Measurements from ENCODE around the gene PITRM1. TPM values are rescaled to one million over a fixed set of nuclear protein-coding genes. Genes with fewer than 3 reads are reported as not detected.
A peak's percentile ranks its signal among the peaks of the same experiment; 100 is the strongest.

Gene PITRM1
- total RNA-seq, 1 donor from 2014 or later = 80.4 TPM

- H3K9me3 ChIP-seq (ENCODE audit: insufficient read depth, low read depth, low read length) = no peaks in the 10 kb centered on the region
- H3K27me3 ChIP-seq (ENCODE audit: insufficient read depth, low read length) = no peaks in the 10 kb centered on the region
- no peak overlapping the region for H2AFZ ChIP-seq (ENCODE audit: low read depth, low read length)
- Mint-ChIP-seq H3K27ac (ENCODE audit: unreplicated experiment) (no peak overlapping the region), H3K27me3 (ENCODE audit: low read depth, unreplicated experiment) (no peaks in the 10 kb centered on the region), H3K4me3 (ENCODE audit: unreplicated experiment) (no peak overlapping the region), H3K4me1 (ENCODE audit: low read depth, unreplicated experiment) (peaks cover 34% of the 10 kb centered on the region), H3K36me3 (ENCODE audit: low read depth, unreplicated experiment) (peaks cover 20% of the 10 kb centered on the region), H3K9me3 (ENCODE audit: unreplicated experiment) (no peaks in the 10 kb centered on the region)
- no peak for FAIRE-seq
- no peaks in the 10 kb centered on the region for H4K20me1 ChIP-seq (ENCODE audit: insufficient read depth, low read length)
- TF ChIP-seq CTCF (IDR thresholded peaks at IDR 0.05; ENCODE audit: insufficient read depth, low read depth, low read length) (no peak), EZH2 (IDR thresholded peaks at IDR 0.05; ENCODE audit: insufficient read depth, low read length) (no peak)
- no peak overlapping the region for H3K4me3 ChIP-seq (ENCODE audit: insufficient read depth, low read depth, low read length)
- DNase-seq (ENCODE audit: low read depth) = no peak
- no peak overlapping the region for H3K27ac ChIP-seq (ENCODE audit: low read depth, low read length)
- peaks cover 26% of the 10 kb centered on the region for H3K4me1 ChIP-seq (ENCODE audit: insufficient read depth, low read length)
- no peak overlapping the region for H3K4me2 ChIP-seq (ENCODE audit: low read length)
- H3K9ac ChIP-seq (ENCODE audit: low read length) = no peak overlapping the region
- H3K79me2 ChIP-seq (ENCODE audit: insufficient read depth, low read length) = peaks cover 78% of the 10 kb centered on the region
- peaks cover 41% of the 10 kb centered on the region for H3K36me3 ChIP-seq (ENCODE audit: insufficient read depth, low read length)
Observed at GRCh38 chr10:3100093-3100792, 72.3 kb downstream of the PITRM1 start.

- Histone ChIP-seq H3K27ac (ENCODE audit: low read depth, low read length) (peak overlapping the region; percentile 47), H3K4me3 (ENCODE audit: insufficient read depth, low read depth, low read length) (no peak overlapping the region), H3K36me3 (ENCODE audit: insufficient read depth, low read length) (peaks cover 37% of the 10 kb centered on the region), H4K20me1 (ENCODE audit: insufficient read depth, low read length) (no peaks in the 10 kb centered on the region), H3K79me2 (ENCODE audit: insufficient read depth, low read length) (peaks cover 71% of the 10 kb centered on the region), H3K4me1 (ENCODE audit: insufficient read depth, low read length) (peaks cover 32% of the 10 kb centered on the region), H3K27me3 (ENCODE audit: insufficient read depth, low read length) (no peaks in the 10 kb centered on the region), H3K9me3 (ENCODE audit: insufficient read depth, low read depth, low read length) (no peaks in the 10 kb centered on the region), H2AFZ (ENCODE audit: low read depth, low read length) (no peak overlapping the region), H3K4me2 (ENCODE audit: low read length) (no peak overlapping the region), H3K9ac (ENCODE audit: low read length) (no peak overlapping the region)
- no peaks in the 10 kb centered on the region for H3K27me3 Mint-ChIP-seq (ENCODE audit: low read depth, unreplicated experiment)
- H3K4me3 Mint-ChIP-seq (ENCODE audit: unreplicated experiment) = no peak overlapping the region
- H3K27ac Mint-ChIP-seq (ENCODE audit: unreplicated experiment) = peak overlapping the region; percentile 50
- TF ChIP-seq EZH2 (IDR thresholded peaks at IDR 0.05; ENCODE audit: insufficient read depth, low read length) (no peak), CTCF (IDR thresholded peaks at IDR 0.05; ENCODE audit: insufficient read depth, low read depth, low read length) (no peak)
- H3K4me1 Mint-ChIP-seq (ENCODE audit: low read depth, unreplicated experiment) = peaks cover 41% of the 10 kb centered on the region
- H3K9me3 Mint-ChIP-seq (ENCODE audit: unreplicated experiment) = no peaks in the 10 kb centered on the region
- H3K36me3 Mint-ChIP-seq (ENCODE audit: low read depth, unreplicated experiment) = peaks cover 19% of the 10 kb centered on the region
- FAIRE-seq (no peak), DNase-seq (ENCODE audit: low read depth) (peak; percentile 81)
Observed at GRCh38 chr10:3099291-3100092, 73.1 kb downstream of the PITRM1 start.

Data from astrocyte (in vitro differentiated cells and primary cell).